ENCODE data around the gene ZNF746. TPM values are rescaled to one million over a fixed set of nuclear protein-coding genes. Genes with fewer than 3 reads are reported as not detected.

Gene ZNF746
- total and polyA plus RNA-seq, 9 of the 15 experiments (the other 6 are each of a cell fraction or from before 2014, with no cell fraction given): 1.7 to 31.6 (median 13.3) TPM

DNA sequence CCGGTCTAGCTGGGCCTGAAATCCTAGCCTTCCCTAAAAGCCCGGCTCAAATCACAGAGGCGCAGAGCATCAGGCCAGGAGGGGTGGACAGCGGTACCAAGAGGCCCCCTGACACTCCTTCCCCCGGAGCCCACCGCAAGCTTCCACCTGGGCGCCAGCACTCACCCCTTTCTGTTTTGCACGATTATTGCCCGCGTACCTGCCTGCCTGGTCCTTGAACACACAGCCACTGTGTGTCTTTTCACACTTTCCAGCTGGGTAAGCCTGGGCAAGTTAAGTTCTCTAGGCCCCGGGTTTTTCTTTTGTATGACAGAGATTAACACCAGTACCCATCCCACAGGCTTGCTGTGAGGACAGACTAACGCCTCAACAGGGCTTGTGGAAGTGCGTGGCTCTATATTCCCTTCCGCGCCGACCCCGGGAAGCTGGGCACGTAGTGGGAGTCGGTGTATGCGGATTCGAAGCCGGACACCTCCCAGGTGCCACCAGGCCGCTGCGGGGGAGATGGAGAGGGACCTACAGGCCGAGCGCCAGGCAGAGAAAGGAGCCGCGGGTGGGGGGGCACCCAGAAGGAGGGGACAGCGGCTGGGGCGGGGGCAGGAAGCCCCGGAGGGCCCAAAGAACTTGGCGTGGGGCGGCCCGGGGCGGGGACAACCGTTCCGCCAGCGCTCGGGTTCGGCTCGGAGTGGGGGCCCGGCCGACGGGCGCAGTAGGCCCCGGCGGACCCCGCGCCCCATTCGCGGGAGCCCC, 792 bp downstream of the ZNF746 start (continued):
- TF ChIP-seq, protein P1, sequence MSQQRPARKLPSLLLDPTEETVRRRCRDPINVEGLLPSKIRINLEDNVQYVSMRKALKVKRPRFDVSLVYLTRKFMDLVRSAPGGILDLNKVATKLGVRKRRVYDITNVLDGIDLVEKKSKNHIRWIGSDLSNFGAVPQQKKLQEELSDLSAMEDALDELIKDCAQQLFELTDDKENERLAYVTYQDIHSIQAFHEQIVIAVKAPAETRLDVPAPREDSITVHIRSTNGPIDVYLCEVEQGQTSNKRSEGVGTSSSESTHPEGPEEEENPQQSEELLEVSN (IDR thresholded peaks at IDR 0.05; ENCODE audit: borderline replicate concordance in 1 of 2, extremely low read depth in 1 of 2, insufficient read depth in 1 of 2, insufficient read length in 1 of 2, low read depth in 1 of 2, low read length in 1 of 2, poor library complexity in 1 of 2, severe bottlenecking in 1 of 2): peak in 1 of 2 experiments; percentile 56

DNA sequence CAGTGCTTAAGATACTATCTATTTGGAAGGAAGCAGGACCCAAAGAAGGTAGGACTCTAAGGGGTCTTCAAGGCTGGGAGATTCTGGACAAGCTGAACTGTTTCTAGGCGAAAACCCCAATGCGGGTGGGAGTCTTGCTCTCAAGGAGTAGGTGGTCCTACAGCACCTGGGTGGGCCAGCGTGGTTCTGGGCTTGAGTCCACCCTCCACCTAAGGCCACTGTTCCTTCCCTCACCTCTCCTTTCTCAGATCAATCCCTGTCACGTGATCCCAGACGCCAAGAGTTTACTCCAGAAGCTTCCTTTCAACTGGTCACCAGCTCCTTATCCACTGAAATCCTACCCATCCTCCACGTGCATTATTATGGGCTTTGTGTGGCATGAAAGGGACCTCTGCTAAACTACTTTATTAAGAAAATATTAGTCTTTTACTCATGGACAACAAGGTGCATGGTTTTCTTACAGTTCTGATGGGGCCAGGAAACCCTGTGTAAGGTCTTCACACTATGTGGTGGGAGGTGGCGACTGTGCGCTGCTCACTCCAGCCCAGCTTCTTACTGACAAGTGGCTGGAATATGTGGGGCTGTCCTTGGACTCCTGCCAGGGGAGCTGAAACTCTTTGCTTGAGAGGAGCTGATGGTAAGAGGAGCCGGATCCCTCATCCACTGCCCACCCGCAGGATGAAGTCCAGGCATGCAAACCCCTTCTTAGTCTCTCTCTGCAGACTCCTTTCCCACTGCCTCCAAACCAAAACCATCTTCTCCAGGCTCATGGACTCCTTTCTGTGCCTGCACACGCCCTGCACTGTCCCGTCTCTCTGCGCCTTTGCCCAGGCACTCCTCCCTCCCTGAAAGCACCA, 1.6 kb downstream of the ZNF746 start:
- ATAC-seq: peak; percentile 58
- Histone ChIP-seq H3K9ac (ENCODE audit: insufficient read depth in 1 of 2, low read depth in 2 of 2, low read length in 2 of 2) (peak overlapping the region; percentile 76 to 95), H2AFZ (ENCODE audit: low read depth, low read length) (no peak overlapping the region), H3K4me1 (replicated peaks in 1 of 2; ENCODE audit: control insufficient read depth in 2 of 2, insufficient read depth in 2 of 2, low read length in 2 of 2) (peaks cover 31 to 34% of the 10 kb centered on the region in 2 experiments), H3K4me2 (ENCODE audit: insufficient read depth, low read length) (peak overlapping the region; percentile 94), H3K27me3 (ENCODE audit: control insufficient read depth in 2 of 2, insufficient read depth in 2 of 2, low read length in 2 of 2) (peaks cover 3 to 11% of the 10 kb centered on the region in 2 experiments; a peak in 3 of 5 replicates), H3K27ac (ENCODE audit: extremely low read depth, low read depth, low read length) (peak overlapping the region; percentile 70; the same call in 2 of the 3 replicates), H3K9me1 (ENCODE audit: control insufficient read depth, insufficient read depth, low read length) (peaks cover 6% of the 10 kb centered on the region), H3K4me3 (peak overlapping the region; percentile 78), H3K9me3 (replicated peaks; ENCODE audit: control insufficient read depth, insufficient read depth, low read depth, low read length) (no peaks in the 10 kb centered on the region), H3K79me2 (ENCODE audit: control insufficient read depth, insufficient read depth, low read length) (peaks cover 33% of the 10 kb centered on the region), H4K20me1 (replicated peaks; ENCODE audit: control insufficient read depth, insufficient read depth, low read length) (peaks cover 5% of the 10 kb centered on the region), H3K36me3 (ENCODE audit: control insufficient read depth, insufficient read depth, low read length) (peaks cover 45% of the 10 kb centered on the region)
- intact Hi-C loops (cut with micrococcal nuclease) (loop anchor here (1.0 to 5.0 kb wide), 5 partner anchors 36 to 514 kb away; partner anchors contain the start of gene ZNF282), in situ Hi-C loops (cut with MboI) (no loop called here)
- ChIA-PET POLR2A (interaction anchor here (0.6 to 2.6 kb wide), 17 partner anchors 8 to 1432 kb away, joined by 3 to 14 read pairs (median 4); no protein-coding TSS in a partner anchor), CTCF (ENCODE audit: low intra/inter-chr PET ratio) (interaction anchor here (0.8 kb wide), 1 partner anchor 234 kb away, joined by 3 read pairs; no protein-coding TSS in a partner anchor)
- peak; percentile 93 for FAIRE-seq
- DNase-seq (ENCODE audit: extremely low read depth in 1 of 4, low spot score in 3 of 4): peak in 2 of 4 experiments; percentile 47 to 89
- 30% methylated on average over 10 of the region's 13 CpGs for WGBS (ENCODE audit: insufficient coverage, low coverage, missing lambda C conversion rate)
- TSS peak; percentile 42 for BruUV-seq (replicated peaks)
- TF ChIP-seq SP1 (CRISPR knock-in tag; IDR thresholded peaks at IDR 0.05): 0 out of 2 replicates have a peak, but pooled peaks have one; percentile 18
- no peak for TF ChIP-seq SOX6 (IDR thresholded peaks at IDR 0.05)
- no peak for TF ChIP-seq ZNF707 (CRISPR knock-in tag; conservative IDR thresholded peaks at IDR 0.05)
- TF ChIP-seq CBFA2T2 (conservative IDR thresholded peaks at IDR 0.05): peak; percentile 46
- no peak for TF ChIP-seq SMARCA5 (IDR thresholded peaks at IDR 0.05)
- no peak for TF ChIP-seq HCFC1 (IDR thresholded peaks at IDR 0.05; ENCODE audit: low read depth, low read length)
- TF ChIP-seq, protein P2, sequence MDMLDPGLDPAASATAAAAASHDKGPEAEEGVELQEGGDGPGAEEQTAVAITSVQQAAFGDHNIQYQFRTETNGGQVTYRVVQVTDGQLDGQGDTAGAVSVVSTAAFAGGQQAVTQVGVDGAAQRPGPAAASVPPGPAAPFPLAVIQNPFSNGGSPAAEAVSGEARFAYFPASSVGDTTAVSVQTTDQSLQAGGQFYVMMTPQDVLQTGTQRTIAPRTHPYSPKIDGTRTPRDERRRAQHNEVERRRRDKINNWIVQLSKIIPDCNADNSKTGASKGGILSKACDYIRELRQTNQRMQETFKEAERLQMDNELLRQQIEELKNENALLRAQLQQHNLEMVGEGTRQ (CRISPR knock-in tag; IDR thresholded peaks at IDR 0.05): peak; percentile 60
- peak; percentile 95 for TF ChIP-seq NFIC (IDR thresholded peaks at IDR 0.05)
- no peak for TF ChIP-seq CBX3 (IDR thresholded peaks at IDR 0.05; ENCODE audit: borderline replicate concordance in 1 of 2, low read length in 2 of 2)
- TF ChIP-seq, protein P3, sequence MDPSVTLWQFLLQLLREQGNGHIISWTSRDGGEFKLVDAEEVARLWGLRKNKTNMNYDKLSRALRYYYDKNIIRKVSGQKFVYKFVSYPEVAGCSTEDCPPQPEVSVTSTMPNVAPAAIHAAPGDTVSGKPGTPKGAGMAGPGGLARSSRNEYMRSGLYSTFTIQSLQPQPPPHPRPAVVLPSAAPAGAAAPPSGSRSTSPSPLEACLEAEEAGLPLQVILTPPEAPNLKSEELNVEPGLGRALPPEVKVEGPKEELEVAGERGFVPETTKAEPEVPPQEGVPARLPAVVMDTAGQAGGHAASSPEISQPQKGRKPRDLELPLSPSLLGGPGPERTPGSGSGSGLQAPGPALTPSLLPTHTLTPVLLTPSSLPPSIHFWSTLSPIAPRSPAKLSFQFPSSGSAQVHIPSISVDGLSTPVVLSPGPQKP (CRISPR knock-in tag; IDR thresholded peaks at IDR 0.05): no peak
- TF ChIP-seq, protein P4, sequence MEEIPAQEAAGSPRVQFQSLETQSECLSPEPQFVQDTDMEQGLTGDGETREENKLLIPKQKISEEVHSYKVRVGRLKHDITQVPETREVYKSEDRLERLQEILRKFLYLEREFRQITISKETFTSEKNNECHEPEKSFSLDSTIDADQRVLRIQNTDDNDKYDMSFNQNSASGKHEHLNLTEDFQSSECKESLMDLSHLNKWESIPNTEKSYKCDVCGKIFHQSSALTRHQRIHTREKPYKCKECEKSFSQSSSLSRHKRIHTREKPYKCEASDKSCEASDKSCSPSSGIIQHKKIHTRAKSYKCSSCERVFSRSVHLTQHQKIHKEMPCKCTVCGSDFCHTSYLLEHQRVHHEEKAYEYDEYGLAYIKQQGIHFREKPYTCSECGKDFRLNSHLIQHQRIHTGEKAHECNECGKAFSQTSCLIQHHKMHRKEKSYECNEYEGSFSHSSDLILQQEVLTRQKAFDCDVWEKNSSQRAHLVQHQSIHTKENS (CRISPR knock-in tag; IDR thresholded peaks at IDR 0.05): no peak

All from K562 (cell line).